GM23338 (cell line): Measurements from ENCODE around the gene ADGRG2.

ENCODE experiments used
- CREB1 ChIP-seq: fragments of 250-450 bp; sonication (Bioruptor Pico); IDR thresholded peaks from 2 replicates; pipeline ENCODE4 v1.5.0; 2020; ENCODE audit warnings: low read depth, mild to moderate bottlenecking, moderate library complexity
- CTCF ChIP-seq, 2 experiments: fragments of 200-600 bp in 1 of 2; sonication (generic) in 1 of 2; conservative IDR thresholded peaks; 2 replicates each; pipeline versions ENCODE4 v1.5.1 to v1.6.1; 2016 to 2017; ENCODE audit warnings: antibody characterized with exemption in 2 of 2, low read depth in 2 of 2, mild to moderate bottlenecking in 2 of 2, moderate library complexity in 1 of 2
- EZH2 ChIP-seq: fragments of 200-600 bp; sonication (generic); IDR thresholded peaks from one replicate; pipeline ENCODE4 v1.8.0; 2017; ENCODE audit warnings: antibody characterized with exemption, mild to moderate bottlenecking, low read depth; ENCODE audit not compliant: unreplicated experiment
- EZH2phosphoT487 ChIP-seq: fragments of 200-600 bp; sonication (generic); IDR thresholded peaks from one replicate; pipeline ENCODE4 v1.8.1; 2018; ENCODE audit warnings: antibody characterized with exemption; ENCODE audit not compliant: unreplicated experiment
- POLR2AphosphoS5 ChIP-seq: IDR thresholded peaks from 2 replicates; pipeline ENCODE4 v1.6.1; 2016; ENCODE audit warnings: antibody characterized with exemption, low read depth
- TF ChIP-seq, protein P1 (sequence below): IDR thresholded peaks from one replicate; pipeline ENCODE4 v1.6.1; 2018; ENCODE audit warnings: antibody characterized with exemption; ENCODE audit not compliant: unreplicated experiment

DNA sequence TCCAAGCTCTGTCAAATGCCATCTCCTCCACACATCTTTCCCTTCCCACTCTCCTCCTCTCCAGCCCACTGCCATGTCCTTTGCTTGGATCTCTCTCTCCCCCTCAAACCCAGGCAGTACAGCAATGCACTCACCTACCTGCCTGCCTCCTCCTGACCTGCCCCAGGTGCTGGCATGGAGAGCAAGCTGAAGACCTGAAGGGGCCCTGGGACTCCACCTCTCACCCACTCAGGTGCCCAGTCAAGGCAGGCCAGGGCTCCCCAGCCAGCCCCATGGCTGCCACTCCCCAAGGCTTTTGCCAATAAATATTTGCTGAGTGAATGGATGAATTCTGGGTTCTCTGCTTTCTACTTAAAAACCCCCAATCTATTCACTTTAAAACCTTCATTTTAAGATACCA, 125.7 kb downstream of the ADGRG2 start:
- TF ChIP-seq CTCF (conservative IDR thresholded peaks at IDR 0.05; ENCODE audit: low read depth in 2 of 2) (no peak), CREB1 (CRISPR knock-in tag) (no peak), EZH2phosphoT487 (no peak), POLR2AphosphoS5 (no peak), EZH2 (no peak)
- TF ChIP-seq, protein P1, sequence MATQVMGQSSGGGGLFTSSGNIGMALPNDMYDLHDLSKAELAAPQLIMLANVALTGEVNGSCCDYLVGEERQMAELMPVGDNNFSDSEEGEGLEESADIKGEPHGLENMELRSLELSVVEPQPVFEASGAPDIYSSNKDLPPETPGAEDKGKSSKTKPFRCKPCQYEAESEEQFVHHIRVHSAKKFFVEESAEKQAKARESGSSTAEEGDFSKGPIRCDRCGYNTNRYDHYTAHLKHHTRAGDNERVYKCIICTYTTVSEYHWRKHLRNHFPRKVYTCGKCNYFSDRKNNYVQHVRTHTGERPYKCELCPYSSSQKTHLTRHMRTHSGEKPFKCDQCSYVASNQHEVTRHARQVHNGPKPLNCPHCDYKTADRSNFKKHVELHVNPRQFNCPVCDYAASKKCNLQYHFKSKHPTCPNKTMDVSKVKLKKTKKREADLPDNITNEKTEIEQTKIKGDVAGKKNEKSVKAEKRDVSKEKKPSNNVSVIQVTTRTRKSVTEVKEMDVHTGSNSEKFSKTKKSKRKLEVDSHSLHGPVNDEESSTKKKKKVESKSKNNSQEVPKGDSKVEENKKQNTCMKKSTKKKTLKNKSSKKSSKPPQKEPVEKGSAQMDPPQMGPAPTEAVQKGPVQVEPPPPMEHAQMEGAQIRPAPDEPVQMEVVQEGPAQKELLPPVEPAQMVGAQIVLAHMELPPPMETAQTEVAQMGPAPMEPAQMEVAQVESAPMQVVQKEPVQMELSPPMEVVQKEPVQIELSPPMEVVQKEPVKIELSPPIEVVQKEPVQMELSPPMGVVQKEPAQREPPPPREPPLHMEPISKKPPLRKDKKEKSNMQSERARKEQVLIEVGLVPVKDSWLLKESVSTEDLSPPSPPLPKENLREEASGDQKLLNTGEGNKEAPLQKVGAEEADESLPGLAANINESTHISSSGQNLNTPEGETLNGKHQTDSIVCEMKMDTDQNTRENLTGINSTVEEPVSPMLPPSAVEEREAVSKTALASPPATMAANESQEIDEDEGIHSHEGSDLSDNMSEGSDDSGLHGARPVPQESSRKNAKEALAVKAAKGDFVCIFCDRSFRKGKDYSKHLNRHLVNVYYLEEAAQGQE = no peak
